ENCODE data around the gene HMCN1.

The HMCN1 gene

GRCh38 chr1:186086583-186086982, 352.4 kb downstream of the HMCN1 start:
- no peak for DNase-seq (ENCODE audit: low read depth, low spot score)

- DNase-seq (ENCODE audit: low read depth, low spot score) = no peak
Observed at GRCh38 chr1:186089940-186090339, 355.7 kb downstream of the HMCN1 start.

- DNase-seq (ENCODE audit: low read depth, low spot score) = no peak
Observed at GRCh38 chr1:186091222-186091720, 357.1 kb downstream of the HMCN1 start.

DNA sequence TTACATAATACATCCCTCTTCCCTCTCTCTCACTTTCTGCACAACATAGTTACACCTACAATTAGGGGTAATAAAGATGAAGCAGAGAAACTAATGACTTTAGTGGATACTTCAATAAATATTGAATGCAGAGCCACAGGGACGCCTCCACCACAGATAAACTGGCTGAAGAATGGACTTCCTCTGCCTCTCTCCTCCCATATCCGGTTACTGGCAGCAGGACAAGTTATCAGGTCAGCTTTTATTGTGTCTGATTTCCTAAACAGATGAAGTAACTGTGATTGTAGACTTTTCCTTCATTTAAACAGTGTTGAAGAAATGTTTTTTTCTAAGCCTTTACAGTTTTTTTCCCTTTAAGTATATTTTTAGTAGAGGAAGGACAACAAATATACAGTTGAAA, 359.2 kb downstream of the HMCN1 start:
- DNase-seq (ENCODE audit: low read depth, low spot score) = no peak

- no peak for DNase-seq (ENCODE audit: low read depth, low spot score)
Observed at GRCh38 chr1:186094172-186094571, 360.0 kb downstream of the HMCN1 start.

DNA sequence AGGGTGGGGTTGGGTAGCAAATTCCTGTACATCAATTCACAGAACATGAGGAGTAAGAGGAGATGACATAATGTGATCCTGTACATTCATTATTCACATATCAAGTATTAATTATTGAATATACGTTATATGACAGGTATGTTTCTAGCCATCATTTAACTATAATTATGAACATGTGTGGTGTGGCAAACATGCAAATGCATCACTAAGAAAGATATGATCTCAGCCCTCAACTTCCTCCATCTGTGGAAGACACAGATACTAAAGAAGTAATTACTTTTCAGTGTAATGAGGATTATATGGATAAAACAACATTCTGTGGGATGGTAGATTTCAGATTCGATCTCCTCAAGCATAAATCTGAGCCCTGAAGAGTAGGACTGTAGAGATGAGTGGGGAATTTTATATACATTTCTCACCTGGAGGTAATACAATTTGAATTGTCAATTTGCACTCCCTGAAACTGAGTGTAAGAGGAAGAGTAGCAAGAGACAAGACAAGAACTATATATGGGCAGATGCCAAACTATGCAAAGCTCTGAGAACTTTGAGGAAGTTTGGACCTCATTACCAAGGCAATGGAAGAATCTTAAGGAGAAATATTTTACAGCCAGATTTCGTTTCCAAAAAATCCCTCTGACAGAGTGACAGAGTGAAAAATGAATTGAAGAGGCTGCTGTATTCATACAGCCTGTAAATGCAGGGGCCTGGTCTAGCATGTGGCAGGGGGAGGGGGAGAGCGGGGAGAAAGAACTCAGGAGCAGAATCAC, 365.3 kb downstream of the HMCN1 start:
- DNase-seq (ENCODE audit: low read depth, low spot score) = no peak

DNA sequence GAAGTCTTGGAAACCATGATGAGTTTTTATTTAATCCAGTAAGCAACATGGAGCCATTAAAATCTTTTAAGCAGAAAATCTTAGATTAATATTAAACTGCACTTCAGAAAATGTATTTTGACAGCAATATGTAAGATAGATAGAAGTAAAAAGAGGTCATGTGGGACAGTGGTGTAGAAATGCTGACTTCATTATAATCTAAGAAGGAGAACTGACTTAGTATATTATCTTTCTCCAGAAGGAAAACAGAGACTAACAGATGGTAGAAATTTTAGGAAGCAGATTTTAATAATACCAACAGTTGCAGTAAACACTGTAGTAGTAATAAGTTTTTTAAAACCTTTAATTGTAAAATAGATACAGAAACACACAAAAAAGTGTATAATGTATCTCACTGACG, 367.9 kb downstream of the HMCN1 start:
- no peak for DNase-seq (ENCODE audit: low read depth, low spot score)

DNA sequence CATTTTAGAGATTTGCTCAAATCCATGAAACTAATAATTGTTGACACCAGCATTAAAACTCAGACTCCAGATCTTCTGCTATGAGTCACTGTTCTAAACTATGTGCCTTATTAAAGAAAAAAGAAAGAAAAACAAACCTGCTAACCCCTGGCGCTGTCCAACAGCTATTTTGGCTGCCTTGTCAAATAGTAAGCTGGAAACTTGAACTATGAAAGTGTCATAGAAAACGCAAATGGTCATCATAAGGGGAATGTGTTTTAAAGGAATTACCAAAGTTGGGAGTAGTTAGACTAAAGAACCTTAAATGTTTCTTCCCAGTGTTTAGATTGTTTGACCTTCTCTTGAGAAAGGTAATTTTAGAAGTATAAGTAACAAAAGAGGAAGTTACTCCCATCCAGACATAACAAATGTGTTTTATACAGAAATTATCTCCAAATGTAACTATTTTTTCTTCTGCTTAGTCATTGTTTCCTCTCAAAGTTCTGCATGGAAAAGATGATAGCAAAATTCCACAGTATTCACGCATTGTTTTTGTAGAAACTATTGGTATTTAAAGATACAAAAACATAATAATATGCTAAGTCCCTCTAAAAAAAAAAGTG, 368.5 kb downstream of the HMCN1 start:
- DNase-seq (ENCODE audit: low read depth, low spot score) = no peak

DNA sequence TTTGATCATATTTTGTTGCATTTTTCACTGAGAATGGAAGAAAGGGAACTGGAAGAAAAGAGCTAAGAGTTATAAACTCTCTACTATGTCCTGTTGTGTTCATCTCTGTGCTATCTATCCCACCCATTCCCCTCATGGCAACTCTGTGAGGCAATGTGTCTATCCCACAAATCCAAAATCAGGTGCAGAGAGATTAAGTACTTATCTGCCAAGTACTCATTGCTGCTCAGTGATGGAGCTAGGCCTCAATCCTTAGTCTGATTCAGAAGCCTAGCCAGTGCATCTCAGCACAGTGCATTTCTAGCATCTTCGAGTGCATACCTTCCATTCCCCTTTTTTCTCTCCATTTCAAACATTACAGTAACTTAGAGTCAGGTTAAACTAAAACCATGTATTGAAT, 370.3 kb downstream of the HMCN1 start:
- no peak for DNase-seq (ENCODE audit: low read depth, low spot score)

DNA sequence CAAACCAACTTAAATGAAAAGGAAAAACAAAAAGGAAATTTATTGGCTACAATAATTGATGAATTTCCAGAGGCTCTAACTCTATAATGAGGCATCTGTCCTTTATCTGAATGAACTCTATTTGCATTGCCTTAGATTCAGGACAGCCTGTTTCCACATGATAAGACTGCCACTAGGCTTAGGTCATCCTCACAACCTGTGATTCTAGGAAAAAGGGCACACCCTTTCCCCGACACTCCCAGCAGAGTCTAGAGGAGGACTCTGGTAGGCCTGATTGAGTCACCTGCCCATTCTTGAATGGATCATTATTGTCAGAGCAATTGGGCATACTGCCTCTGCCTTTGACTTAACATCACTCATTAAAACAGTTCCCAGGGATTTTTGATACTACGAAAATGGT, 378.1 kb downstream of the HMCN1 start:
- no peak for DNase-seq (ENCODE audit: low read depth, low spot score)

GRCh38 chr1:186113461-186113860, 379.3 kb downstream of the HMCN1 start:
- DNase-seq (ENCODE audit: low read depth, low spot score) = no peak

GRCh38 chr1:186118724-186119123, 384.5 kb downstream of the HMCN1 start:
- DNase-seq (ENCODE audit: low read depth, low spot score) = no peak

- DNase-seq (ENCODE audit: low read depth, low spot score) = no peak
Observed at GRCh38 chr1:186122837-186123236, 388.6 kb downstream of the HMCN1 start.

GRCh38 chr1:186125035-186125434, 390.8 kb downstream of the HMCN1 start:
- no peak for DNase-seq (ENCODE audit: low read depth, low spot score)

DNA sequence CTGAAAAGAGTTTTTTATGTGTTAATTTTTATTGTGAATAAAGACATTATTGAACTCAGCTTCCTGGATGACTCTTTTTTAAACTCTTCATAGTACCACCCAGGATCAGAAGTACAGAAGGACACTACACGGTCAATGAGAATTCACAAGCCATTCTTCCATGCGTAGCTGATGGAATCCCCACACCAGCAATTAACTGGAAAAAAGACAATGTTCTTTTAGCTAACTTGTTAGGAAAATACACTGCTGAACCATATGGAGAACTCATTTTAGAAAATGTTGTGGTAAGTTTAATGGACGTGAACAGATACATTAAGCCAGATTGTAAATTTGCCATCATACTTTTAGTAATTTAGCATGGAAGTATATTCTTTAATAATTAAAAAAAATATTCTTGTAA, 391.3 kb downstream of the HMCN1 start:
- no peak for DNase-seq (ENCODE audit: low read depth, low spot score)

DNA sequence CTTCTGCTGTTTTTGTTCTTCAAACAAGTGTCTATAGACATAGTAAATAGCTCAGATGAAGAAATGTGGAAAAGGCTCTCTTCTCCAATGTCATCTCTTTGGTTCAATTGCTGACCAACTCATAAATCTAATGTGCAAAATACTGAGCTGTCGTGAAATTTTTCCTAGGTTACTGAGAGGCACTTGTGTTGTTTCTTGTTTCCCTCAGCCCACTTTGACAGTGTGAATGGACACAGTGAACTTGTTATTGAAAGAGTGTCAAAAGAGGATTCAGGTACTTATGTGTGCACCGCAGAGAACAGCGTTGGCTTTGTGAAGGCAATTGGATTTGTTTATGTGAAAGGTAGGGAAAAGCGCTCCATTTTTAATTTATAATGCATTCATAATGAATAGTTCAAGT, 395.6 kb downstream of the HMCN1 start:
- no peak for DNase-seq (ENCODE audit: low read depth, low spot score)

DNA sequence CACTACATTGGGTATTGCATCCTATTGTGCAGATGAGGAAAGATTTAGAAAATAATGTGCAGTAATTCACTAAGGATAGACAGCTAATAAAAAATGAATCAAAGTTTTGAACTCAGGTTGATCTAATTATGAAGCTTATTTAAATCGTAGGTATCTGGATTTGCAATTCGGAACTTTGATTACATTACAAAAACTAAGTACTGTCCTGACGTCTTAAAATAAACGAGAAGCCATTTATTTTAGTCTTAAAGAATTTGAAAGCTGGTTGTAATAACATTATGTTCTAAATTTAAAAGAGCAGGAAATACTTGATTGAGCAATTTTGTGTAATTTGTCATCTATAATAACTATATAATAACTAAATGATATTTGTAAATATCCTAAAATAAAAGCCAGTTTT, 404.9 kb downstream of the HMCN1 start:
- no peak for DNase-seq (ENCODE audit: low read depth, low spot score)

DNA sequence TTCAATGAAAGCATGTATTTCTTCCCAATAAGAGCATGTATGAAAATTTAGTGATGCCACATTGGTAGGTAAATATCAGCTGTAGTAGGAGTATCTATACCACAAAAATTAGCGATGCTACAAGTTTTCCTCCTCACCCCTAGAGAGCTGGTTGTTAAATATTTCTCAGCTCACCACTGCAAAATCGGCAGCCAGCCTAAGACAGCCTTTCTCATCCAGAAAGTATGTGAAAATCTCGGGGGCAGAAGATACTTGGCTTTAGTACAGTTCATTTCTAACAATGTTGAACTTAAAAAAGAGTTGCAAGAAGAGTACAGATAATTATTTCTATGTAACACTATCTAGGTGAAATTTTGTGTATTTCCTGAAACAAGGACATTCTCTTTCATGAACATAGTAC, 405.5 kb downstream of the HMCN1 start:
- no peak for DNase-seq (ENCODE audit: low read depth, low spot score)

DNA sequence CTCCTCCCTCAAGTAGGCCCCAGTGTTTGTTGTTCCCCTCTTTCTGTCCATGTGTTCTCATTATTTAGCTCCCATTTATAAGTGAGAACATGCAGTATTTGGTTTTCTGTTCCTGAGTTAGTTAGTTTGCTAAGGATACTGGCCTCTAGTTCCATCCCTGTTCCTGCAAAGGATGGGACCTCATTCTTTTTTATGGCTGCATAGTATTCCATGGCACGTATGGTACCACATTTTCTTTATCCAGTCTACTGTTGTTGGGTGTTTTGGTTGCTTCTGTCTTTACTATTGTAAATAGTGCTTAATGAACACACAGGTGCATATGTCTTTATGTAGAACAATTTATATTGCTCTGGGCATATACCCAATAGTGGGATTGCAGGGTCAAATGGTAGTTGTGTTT, 408.0 kb downstream of the HMCN1 start:
- DNase-seq (ENCODE audit: low read depth, low spot score) = no peak

DNA sequence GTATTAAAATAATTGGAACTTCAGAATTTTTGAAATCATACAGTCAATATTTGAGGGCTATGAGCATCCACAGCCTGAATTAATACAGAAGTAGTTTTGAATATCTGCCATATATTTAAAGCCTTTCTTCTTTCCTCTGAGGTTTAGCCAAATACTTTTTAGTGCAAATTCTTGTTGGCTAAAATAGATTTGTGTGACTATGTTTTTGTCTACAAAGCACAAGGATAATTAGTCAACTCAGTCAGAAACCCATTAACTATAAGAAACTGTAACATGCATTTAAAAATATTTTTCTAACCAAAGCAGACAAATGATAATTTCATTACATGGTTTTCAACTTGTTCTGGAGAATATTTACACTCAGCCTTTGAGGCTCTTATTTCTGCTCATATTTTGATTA, 408.7 kb downstream of the HMCN1 start:
- DNase-seq (ENCODE audit: low read depth, low spot score) = no peak

DNA sequence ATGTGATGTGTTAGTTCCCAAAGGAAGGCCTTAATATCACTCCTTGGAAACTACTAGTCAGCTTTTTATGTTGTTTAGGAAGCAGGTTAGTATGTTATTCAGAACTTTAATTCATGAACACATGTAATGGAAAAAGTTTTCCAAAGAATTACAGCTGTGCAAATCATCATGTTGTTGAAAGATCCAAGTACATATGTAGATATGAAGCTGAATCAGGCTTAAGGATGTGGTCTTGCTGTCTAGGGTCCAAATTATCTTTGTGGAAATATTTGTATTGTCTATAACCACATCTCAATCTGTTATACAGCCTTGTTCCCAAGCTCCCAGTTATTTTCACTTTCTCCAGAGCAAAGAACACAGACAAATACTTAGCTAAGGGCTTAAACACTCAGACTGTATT, 409.3 kb downstream of the HMCN1 start:
- DNase-seq (ENCODE audit: low read depth, low spot score) = no peak

DNA sequence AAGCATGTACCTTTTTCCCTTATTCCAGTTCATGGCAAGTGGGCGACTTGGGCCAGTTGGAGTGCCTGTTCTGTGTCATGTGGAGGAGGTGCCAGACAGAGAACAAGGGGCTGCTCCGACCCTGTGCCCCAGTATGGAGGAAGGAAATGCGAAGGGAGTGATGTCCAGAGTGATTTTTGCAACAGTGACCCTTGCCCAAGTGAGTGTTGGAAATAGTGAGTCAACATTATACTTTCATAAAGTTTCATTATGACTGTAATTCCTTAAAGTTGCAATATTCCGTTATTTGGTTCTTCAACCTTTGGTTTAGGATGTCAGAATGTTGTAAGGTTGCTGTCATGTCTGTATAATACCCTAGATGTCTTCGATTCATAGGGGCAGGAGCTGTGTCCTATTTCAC, 410.3 kb downstream of the HMCN1 start:
- no peak for DNase-seq (ENCODE audit: low read depth, low spot score)

GRCh38 chr1:186146974-186147373, 412.8 kb downstream of the HMCN1 start:
- DNase-seq (ENCODE audit: low read depth, low spot score) = no peak
